Thoracic aorta (tissue), 2 donors: ENCODE measurements around the gene FNIP2. TPM values are rescaled to one million over a fixed set of nuclear protein-coding genes. Genes with fewer than 3 reads are reported as not detected.

Source experiments
- ATAC-seq: fragments of 150-250 bp; one replicate; pipeline ENCODE4 v1.8.0; 2017; ENCODE audit warnings: low read depth; ENCODE audit not compliant: insufficient number of reproducible peaks, low FRiP score
- DNase-seq: peaks from one replicate; pipeline ENCODE4 v3.0.0-alpha.2; 2020; ENCODE audit warnings: low spot score
- H3K27ac ChIP-seq, 2 donors: fragments of 200-600 bp; sonication (generic); 1 replicate in 1 of 2; 2 replicates in 1 of 2; pipeline ENCODE4 v1.5.1; 2016; ENCODE audit warnings: mild to moderate bottlenecking in 2 of 2, moderate library complexity in 2 of 2
- H3K27me3 ChIP-seq: fragments of 200-600 bp; sonication (generic); replicated peaks from 2 replicates; pipeline ENCODE4 v1.6.0; 2016; ENCODE audit warnings: mild to moderate bottlenecking; ENCODE audit not compliant: insufficient read depth
- H3K36me3 ChIP-seq: fragments of 200-600 bp; sonication (generic); one replicate; pipeline ENCODE4 v1.5.1; 2016
- H3K4me1 ChIP-seq, 2 donors: fragments of 200-600 bp; sonication (generic); 1 replicate in 1 of 2; 2 replicates in 1 of 2; pipeline versions ENCODE4 v1.5.1 to v1.6.0; 2016; ENCODE audit warnings: low read depth in 2 of 2, mild to moderate bottlenecking in 1 of 2; ENCODE audit not compliant: control insufficient read depth in 1 of 2
- H3K4me3 ChIP-seq: fragments of 200-600 bp; sonication (generic); 2 replicates; pipeline ENCODE4 v1.5.1; 2016; ENCODE audit warnings: mild to moderate bottlenecking
- H3K9me3 ChIP-seq: fragments of 200-600 bp; sonication (generic); 2 replicates; pipeline ENCODE4 v1.5.1; 2016
- CTCF ChIP-seq: fragments of 200-600 bp; sonication (generic); IDR thresholded peaks from one replicate; pipeline ENCODE4 v1.5.1; 2019; ENCODE audit warnings: antibody characterized with exemption
- total RNA-seq, 2 donors: library from RNA; depleted of rRNA; stranded (reverse); fragments of >200 nt; gene quantifications; one replicate each; pipeline versions ENCODE4 v1.1.0 to v1.2.3, GENCODE V29; 2016

Gene FNIP2
- total RNA-seq, 2 donors from 2014 or later = 47.9 to 121 TPM

- Histone ChIP-seq H3K27ac (peak overlapping the region in 1 of 2 donors; percentile 1), H3K4me3 (no peak overlapping the region), H3K9me3 (no peaks in the 10 kb centered on the region), H3K27me3 (no peaks in the 10 kb centered on the region), H3K36me3 (no peaks in the 10 kb centered on the region), H3K4me1 (peaks cover 50 to 84% of the 10 kb centered on the region in 2 donors)
- no peak for DNase-seq
- no peak for ATAC-seq
- TF ChIP-seq CTCF = no peak
These were observed 48.9 kb downstream of the FNIP2 start for GRCh38 chr4:158817562-158818296.

- H3K27ac ChIP-seq = peak overlapping the region in 1 of 2 donors; percentile 1
- H3K36me3 ChIP-seq = no peaks in the 10 kb centered on the region
- H3K9me3 ChIP-seq = no peaks in the 10 kb centered on the region
- no peak for TF ChIP-seq CTCF
- peaks cover 55 to 84% of the 10 kb centered on the region in 2 donors for H3K4me1 ChIP-seq
- DNase-seq (no peak), ATAC-seq (no peak)
- no peak overlapping the region for H3K4me3 ChIP-seq
- H3K27me3 ChIP-seq = no peaks in the 10 kb centered on the region
These were observed 49.8 kb downstream of the FNIP2 start for GRCh38 chr4:158818560-158819140.

- Histone ChIP-seq H3K27me3 (no peaks in the 10 kb centered on the region), H3K36me3 (no peaks in the 10 kb centered on the region), H3K4me1 (peaks cover 61 to 84% of the 10 kb centered on the region in 2 donors), H3K9me3 (no peaks in the 10 kb centered on the region), H3K4me3 (no peak overlapping the region), H3K27ac (peak overlapping the region; percentile 76 to 81)
- no peak for TF ChIP-seq CTCF
- no peak for DNase-seq
- ATAC-seq = no peak
These were observed 51.3 kb downstream of the FNIP2 start for GRCh38 chr4:158819942-158820786.

- H3K4me3 ChIP-seq = peak overlapping the region; percentile 5
- H3K9me3 ChIP-seq = no peaks in the 10 kb centered on the region
- H3K27ac ChIP-seq = peak overlapping the region; percentile 76 to 81
- H3K36me3 ChIP-seq = no peaks in the 10 kb centered on the region
- TF ChIP-seq CTCF = no peak
- H3K4me1 ChIP-seq = peaks cover 73 to 91% of the 10 kb centered on the region in 2 donors
- ATAC-seq (no peak), DNase-seq (peak; percentile 28)
- H3K27me3 ChIP-seq = no peaks in the 10 kb centered on the region
These were observed 52.6 kb downstream of the FNIP2 start for GRCh38 chr4:158821228-158821971.
